SH-SY5Y (cell line): ENCODE measurements around the gene IGF2BP3.

Source experiments
- GATA2 ChIP-seq: IDR thresholded peaks from 2 replicates; pipeline ENCODE4 v1.6.1; 2011; ENCODE audit warnings: mild to moderate bottlenecking, low read depth, low read length
- GATA3 ChIP-seq: IDR thresholded peaks from 2 replicates; pipeline ENCODE4 v1.6.1; 2011; ENCODE audit warnings: low read depth, mild to moderate bottlenecking, low read length, moderate library complexity

Gene IGF2BP3

DNA sequence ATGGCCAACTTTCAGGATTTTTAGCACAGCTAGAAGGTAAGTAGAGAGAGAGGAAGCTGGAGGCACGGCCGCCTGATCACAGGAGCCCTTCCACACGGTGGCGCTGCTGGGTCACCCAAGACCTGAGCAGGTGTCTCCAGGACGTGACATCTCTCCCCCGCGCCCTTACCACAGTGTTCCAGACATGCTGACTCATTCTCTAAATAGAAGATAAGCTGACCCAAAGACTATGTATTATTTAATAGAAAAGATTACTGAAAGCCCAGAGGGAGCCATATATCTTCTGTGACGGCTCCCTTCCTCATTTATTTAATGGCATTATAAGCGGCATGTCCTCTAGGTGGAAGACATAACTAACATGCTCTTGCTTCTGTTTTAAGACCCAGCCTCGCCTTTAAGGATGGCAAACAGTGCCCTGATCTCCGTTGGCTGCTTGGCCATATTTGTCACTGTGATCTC, 197.1 kb downstream of the IGF2BP3 start:
- TF ChIP-seq GATA2 (no peak), GATA3 (no peak)

DNA sequence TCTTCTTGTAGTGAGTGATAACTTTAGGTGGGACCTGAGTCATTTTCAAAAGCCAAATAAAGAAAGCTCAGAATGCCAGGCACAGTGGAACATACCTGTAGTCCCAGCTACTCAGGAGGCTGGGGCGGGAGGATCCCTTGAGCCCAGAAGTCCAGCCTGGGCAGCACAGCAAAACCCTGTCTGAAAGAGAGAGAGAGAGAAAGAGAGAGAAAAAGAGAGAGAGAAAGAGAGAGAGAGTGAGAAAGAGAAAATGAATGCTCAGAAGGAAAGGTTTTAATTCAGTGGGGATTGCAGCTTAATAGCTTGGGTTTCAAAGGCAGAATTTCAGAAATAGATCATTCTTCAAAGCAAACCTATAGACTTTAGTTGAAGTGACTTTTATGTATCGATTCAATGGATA, 198.0 kb downstream of the IGF2BP3 start:
- no peak for TF ChIP-seq GATA2
- TF ChIP-seq GATA3, result no peak

DNA sequence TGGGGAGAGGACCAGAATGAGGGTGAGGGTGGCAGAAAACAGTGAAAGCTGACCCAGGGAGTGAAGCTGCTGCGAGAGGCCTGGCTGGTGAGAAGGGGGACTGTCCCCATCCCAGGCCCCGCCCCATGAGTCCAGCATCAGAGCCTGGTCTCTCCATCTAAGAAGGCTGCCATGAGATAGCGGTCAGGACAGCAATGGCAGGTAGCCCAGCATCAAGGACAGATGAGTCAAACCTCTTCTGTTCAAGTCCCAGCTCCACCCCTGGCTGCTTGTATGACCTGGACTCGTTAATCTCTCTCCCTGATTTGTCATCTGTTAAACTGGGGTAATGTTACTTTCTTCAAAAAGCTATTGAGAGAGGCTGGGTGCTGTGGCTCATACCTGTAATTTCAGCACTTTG, 201.5 kb downstream of the IGF2BP3 start:
- TF ChIP-seq GATA2, result no peak
- no peak for TF ChIP-seq GATA3

DNA sequence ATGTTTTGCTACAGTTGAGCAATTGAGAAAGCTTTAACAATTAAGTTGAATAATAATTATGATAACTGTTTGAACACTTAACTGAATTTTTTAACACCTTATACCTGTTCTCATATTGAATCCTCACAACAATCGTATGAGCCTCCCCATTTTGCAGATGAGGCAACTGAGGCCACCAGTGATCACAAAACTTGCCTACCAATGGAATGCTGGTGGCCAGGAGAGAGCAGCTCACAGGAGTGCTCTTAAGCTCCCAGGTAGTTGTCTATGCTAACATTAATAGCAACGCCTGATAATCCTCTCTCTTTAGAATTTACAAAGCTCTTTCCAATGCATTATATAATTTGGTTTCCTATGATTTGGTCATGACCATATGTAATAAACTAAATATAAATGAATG, 202.1 kb downstream of the IGF2BP3 start:
- TF ChIP-seq GATA2, result no peak
- TF ChIP-seq GATA3, result no peak

DNA sequence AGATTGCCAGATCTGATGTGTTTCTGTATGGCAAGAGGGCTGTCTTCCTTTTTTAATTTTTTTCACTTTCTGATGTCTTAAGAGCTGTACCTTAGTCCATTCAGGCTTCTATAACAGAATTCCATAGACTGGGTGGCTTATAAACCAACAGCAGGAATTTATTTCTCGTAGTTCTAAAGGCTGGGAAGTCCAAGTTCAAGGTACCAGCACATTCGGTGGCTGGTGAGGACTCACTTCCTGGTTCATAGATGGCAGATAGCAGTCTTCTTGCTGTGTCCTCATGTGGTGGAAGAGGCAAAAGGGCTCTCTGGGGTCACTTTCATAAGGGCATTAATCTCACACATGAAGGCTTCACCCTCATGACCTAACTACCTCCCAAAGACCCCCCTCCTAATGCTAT, 202.9 kb downstream of the IGF2BP3 start:
- TF ChIP-seq GATA3, result no peak
- TF ChIP-seq GATA2, result no peak

DNA sequence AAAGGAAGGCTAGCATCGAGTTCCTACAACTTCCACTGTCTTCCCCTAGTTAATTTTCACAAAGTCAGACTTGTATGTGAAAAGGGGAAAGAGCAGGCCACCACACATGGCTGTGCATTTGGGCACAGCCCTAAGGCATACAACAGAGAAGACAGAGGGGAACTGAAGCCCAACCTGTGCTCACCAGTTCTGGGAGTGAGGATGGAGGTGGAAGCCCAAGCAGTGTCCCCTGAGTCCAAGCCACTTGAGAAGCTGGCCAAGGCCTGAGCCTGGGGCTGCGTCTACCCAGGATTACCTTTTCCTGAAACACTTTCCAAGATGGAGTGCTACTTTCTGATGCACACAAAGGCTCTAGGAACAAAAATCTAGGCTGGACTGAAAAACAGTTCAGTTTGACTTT, 203.4 kb downstream of the IGF2BP3 start:
- no peak for TF ChIP-seq GATA3

DNA sequence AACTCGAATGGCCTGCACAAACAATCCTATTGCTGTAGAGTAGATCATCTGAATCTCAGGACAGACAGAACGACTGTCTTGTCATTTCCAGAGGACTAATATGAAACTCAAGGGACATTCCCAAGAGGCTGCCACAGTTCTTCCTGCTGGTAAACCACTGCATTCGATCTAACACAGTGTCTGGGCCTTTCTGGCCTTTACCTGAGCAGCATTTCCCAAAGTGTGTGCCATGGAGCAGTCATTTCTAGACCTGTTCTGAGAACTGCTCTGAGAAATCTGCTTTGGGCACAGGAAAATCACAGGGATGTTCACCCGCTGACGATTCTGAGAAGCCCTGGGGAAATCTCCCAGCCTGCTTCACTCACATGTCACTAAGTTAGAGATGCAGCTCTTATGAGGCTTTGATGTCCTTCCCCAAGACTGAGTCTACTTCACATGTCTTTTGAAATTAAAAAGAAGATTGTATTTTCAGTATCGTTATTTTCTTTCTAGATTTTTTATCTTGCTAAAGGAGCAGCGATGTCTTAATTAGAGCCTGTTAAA, 205.3 kb downstream of the IGF2BP3 start:
- TF ChIP-seq GATA2, result no peak
- no peak for TF ChIP-seq GATA3

DNA sequence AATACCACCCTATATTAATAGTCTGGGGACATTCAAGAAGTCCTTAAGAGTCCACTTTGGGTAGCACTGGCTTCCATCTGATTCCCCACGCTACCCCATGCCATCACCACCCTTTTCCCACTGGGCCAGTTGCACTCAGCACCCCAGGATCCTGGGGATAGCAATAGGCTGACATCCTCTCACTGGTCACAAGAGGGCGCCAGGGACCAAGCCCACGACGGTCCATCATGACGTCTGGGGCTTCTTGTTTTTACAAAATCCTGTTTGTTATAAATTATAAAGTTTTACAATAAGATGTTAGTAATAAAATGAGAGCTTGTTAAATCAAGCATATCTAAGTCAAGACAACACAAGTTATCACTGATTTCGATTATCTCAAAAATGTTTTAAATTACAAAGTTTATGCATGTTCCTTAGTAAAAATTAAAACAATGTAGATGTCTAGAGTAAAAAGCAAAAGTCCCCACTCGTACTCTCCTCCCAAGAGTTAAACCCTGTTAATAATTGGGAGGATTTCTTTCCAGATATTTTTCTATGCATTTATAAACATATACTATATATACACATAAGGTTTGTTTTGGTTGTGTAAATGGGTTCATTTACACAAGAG, 208.3 kb downstream of the IGF2BP3 start:
- TF ChIP-seq GATA2 (no peak), GATA3 (no peak)

DNA sequence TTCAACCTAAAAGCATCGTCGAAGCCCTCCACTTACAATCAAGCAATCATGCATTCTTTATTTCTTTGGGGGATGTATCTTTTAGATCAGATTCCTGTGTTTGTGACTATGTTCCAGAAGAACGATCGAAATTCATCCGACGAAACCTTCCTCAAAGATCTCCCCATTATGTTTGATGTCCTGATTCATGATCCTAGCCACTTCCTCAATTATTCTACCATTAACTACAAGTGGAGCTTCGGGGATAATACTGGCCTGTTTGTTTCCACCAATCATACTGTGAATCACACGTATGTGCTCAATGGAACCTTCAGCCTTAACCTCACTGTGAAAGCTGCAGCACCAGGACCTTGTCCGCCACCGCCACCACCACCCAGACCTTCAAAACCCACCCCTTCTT, 209.9 kb downstream of the IGF2BP3 start:
- TF ChIP-seq GATA2 (no peak), GATA3 (no peak)
